OCI-LY1 (cell line): Measurements from ENCODE around the gene IL18R1.

ENCODE experiments used
- EZH2 ChIP-seq: fragments of 200-600 bp; sonication (generic), shearing (Covaris generic); IDR thresholded peaks from 2 replicates; pipeline ENCODE4 v1.8.0; 2017; ENCODE audit warnings: borderline replicate concordance, mixed run types, mild to moderate bottlenecking, antibody characterized with exemption, low read length, moderate library complexity, mixed read lengths
- TF ChIP-seq, protein P1 (sequence below): fragments of 200-600 bp; sonication (generic), shearing (Covaris generic); IDR thresholded peaks from 2 replicates; pipeline ENCODE4 v1.5.1; 2017; ENCODE audit warnings: mild to moderate bottlenecking, antibody characterized with exemption, low read length, moderate library complexity, mixed read lengths

- TF ChIP-seq EZH2 = no peak
- TF ChIP-seq, protein P1, sequence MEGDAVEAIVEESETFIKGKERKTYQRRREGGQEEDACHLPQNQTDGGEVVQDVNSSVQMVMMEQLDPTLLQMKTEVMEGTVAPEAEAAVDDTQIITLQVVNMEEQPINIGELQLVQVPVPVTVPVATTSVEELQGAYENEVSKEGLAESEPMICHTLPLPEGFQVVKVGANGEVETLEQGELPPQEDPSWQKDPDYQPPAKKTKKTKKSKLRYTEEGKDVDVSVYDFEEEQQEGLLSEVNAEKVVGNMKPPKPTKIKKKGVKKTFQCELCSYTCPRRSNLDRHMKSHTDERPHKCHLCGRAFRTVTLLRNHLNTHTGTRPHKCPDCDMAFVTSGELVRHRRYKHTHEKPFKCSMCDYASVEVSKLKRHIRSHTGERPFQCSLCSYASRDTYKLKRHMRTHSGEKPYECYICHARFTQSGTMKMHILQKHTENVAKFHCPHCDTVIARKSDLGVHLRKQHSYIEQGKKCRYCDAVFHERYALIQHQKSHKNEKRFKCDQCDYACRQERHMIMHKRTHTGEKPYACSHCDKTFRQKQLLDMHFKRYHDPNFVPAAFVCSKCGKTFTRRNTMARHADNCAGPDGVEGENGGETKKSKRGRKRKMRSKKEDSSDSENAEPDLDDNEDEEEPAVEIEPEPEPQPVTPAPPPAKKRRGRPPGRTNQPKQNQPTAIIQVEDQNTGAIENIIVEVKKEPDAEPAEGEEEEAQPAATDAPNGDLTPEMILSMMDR = no peak
These were observed 66.5 kb downstream of the IL18R1 start for GRCh38 chr2:102421890-102422759.
